Measurements from ENCODE around the gene FBXO39.

Gene FBXO39

GRCh38 chr17:6800422-6801027 is 24.5 kb downstream of the FBXO39 start:
- TF ChIP-seq TAF1 (IDR thresholded peaks at IDR 0.05; ENCODE audit: borderline replicate concordance, insufficient read depth, low read length) (no peak), SIN3A (IDR thresholded peaks at IDR 0.05; ENCODE audit: borderline replicate concordance, insufficient read depth, low read length) (no peak), REST (IDR thresholded peaks at IDR 0.05; ENCODE audit: insufficient read depth in 1 of 2, low read depth in 2 of 2, low read length in 2 of 2) (no peak), FOXP2 (optimal IDR thresholded peaks at IDR 0.05; ENCODE audit: borderline replicate concordance, extremely low read depth, extremely low read length, insufficient read depth) (no peak), POLR2AphosphoS5 (IDR thresholded peaks at IDR 0.05; ENCODE audit: low read depth, low read length) (no peak)

GRCh38 chr17:6811510-6811909 is 35.5 kb downstream of the FBXO39 start:
- TF ChIP-seq FOXP2 (optimal IDR thresholded peaks at IDR 0.05; ENCODE audit: borderline replicate concordance, extremely low read depth, extremely low read length, insufficient read depth) (no peak), TAF1 (IDR thresholded peaks at IDR 0.05; ENCODE audit: borderline replicate concordance, insufficient read depth, low read length) (no peak), POLR2AphosphoS5 (IDR thresholded peaks at IDR 0.05; ENCODE audit: low read depth, low read length) (no peak), SIN3A (IDR thresholded peaks at IDR 0.05; ENCODE audit: borderline replicate concordance, insufficient read depth, low read length) (no peak), REST (IDR thresholded peaks at IDR 0.05; ENCODE audit: insufficient read depth in 1 of 2, low read depth in 2 of 2, low read length in 2 of 2) (no peak)

- TF ChIP-seq SIN3A (IDR thresholded peaks at IDR 0.05; ENCODE audit: borderline replicate concordance, insufficient read depth, low read length) = no peak
- no peak for TF ChIP-seq TAF1 (IDR thresholded peaks at IDR 0.05; ENCODE audit: borderline replicate concordance, insufficient read depth, low read length)
- TF ChIP-seq FOXP2 (optimal IDR thresholded peaks at IDR 0.05; ENCODE audit: borderline replicate concordance, extremely low read depth, extremely low read length, insufficient read depth) = no peak
- no peak for TF ChIP-seq POLR2AphosphoS5 (IDR thresholded peaks at IDR 0.05; ENCODE audit: low read depth, low read length)
- TF ChIP-seq REST (IDR thresholded peaks at IDR 0.05; ENCODE audit: insufficient read depth in 1 of 2, low read depth in 2 of 2, low read length in 2 of 2) = no peak
Measured at GRCh38 chr17:6812295-6812694, 36.3 kb downstream of the FBXO39 start.

GRCh38 chr17:6815775-6816174 is 39.8 kb downstream of the FBXO39 start:
- TF ChIP-seq REST (IDR thresholded peaks at IDR 0.05; ENCODE audit: insufficient read depth in 1 of 2, low read depth in 2 of 2, low read length in 2 of 2) (no peak), POLR2AphosphoS5 (IDR thresholded peaks at IDR 0.05; ENCODE audit: low read depth, low read length) (no peak), FOXP2 (optimal IDR thresholded peaks at IDR 0.05; ENCODE audit: borderline replicate concordance, extremely low read depth, extremely low read length, insufficient read depth) (no peak), SIN3A (IDR thresholded peaks at IDR 0.05; ENCODE audit: borderline replicate concordance, insufficient read depth, low read length) (no peak), TAF1 (IDR thresholded peaks at IDR 0.05; ENCODE audit: borderline replicate concordance, insufficient read depth, low read length) (no peak)

Data from PFSK-1 (cell line).